ENCODE data around the gene CNPY3. TPM values are rescaled to one million over a fixed set of nuclear protein-coding genes. Genes with fewer than 3 reads are reported as not detected.
"Not testable (repeated sequence)": the region's sequence is repeated elsewhere in the genome, so short reads cannot be mapped to it uniquely, and the experiment has no call there.

Gene CNPY3
- total RNA-seq (ENCODE audit: low replicate concordance) = 37.9 and 57.6 TPM in 2 replicates
- long read RNA-seq, transcript CNPY3-201 (6 exons, 1,704 nt) = major isoform, 32 of 42 reads
- long read RNA-seq, partial matches to known transcripts = 1 of 42 reads
- long read RNA-seq, other reads (novel, unspliced or antisense) = 9 of 42 reads

DNA sequence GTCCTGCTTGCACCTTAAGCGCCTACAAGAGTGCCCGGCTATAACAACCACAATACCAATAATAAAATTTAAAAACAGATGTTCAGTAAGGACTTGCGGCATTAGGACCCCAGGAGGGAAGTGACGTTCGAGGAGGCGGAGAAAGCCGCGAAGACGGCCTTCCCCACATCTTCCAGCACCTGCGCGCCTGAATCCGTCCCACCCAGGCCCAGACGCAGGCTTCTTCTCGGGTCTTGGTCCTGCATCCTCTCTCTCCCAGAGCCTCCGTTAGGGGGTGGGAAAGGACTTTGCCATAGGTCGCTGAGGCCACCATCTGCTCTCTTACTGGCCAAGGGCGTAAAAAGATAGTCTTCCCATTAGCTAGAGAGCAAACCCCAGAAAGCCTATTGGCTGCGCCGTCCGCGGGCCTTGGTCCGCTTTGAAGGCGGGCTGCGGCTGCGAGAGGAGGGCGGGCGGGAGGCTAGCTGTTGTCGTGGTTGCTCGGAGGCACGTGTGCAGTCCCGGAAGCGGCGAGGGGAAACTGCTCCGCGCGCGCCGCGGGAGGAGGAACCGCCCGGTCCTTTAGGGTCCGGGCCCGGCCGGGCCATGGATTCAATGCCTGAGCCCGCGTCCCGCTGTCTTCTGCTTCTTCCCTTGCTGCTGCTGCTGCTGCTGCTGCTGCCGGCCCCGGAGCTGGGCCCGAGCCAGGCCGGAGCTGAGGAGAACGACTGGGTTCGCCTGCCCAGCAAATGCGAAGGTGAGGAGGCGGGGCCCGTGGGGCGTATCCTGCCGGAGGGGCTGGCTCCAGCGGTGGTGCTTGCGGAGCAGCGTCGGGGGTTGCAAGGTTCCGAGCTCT is at the start of gene CNPY3:
Gene CNPY3, plus strand, starts transcription at position 495 of the 835 bp plus-strand sequence. Its CDS starts 91 bp downstream, at position 586.
- Mint-ChIP-seq H3K4me3 (peak within 1 kb of the TSS; percentile 99), H3K27me3 (no peaks in the 10 kb centered on the region), H3K36me3 (peaks cover 8% of the 10 kb centered on the region), H3K4me1 (ENCODE audit: unreplicated experiment) (peaks cover 23% of the 10 kb centered on the region), H3K9me3 (no peaks in the 10 kb centered on the region), H3K27ac (peak within 1 kb of the TSS; percentile 99)
- DNase-seq (ENCODE audit: extremely low spot score, unreplicated experiment) = peak; percentile 94
- TF ChIP-seq, protein P1, sequence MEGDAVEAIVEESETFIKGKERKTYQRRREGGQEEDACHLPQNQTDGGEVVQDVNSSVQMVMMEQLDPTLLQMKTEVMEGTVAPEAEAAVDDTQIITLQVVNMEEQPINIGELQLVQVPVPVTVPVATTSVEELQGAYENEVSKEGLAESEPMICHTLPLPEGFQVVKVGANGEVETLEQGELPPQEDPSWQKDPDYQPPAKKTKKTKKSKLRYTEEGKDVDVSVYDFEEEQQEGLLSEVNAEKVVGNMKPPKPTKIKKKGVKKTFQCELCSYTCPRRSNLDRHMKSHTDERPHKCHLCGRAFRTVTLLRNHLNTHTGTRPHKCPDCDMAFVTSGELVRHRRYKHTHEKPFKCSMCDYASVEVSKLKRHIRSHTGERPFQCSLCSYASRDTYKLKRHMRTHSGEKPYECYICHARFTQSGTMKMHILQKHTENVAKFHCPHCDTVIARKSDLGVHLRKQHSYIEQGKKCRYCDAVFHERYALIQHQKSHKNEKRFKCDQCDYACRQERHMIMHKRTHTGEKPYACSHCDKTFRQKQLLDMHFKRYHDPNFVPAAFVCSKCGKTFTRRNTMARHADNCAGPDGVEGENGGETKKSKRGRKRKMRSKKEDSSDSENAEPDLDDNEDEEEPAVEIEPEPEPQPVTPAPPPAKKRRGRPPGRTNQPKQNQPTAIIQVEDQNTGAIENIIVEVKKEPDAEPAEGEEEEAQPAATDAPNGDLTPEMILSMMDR (conservative IDR thresholded peaks at IDR 0.05) = no peak

GRCh38 chr6:42880240-42880817 is 49.0 kb upstream of the CNPY3 start:
- not testable (repeated sequence) for H3K9me3 Mint-ChIP-seq; H3K27me3 Mint-ChIP-seq; DNase-seq (ENCODE audit: extremely low spot score, unreplicated experiment)
- peaks cover 22% of the 10 kb centered on the region for H3K36me3 Mint-ChIP-seq
- peak overlapping the region; percentile 100 for H3K4me3 Mint-ChIP-seq
- peak overlapping the region; percentile 99 for H3K27ac Mint-ChIP-seq
- peaks cover 12% of the 10 kb centered on the region for H3K4me1 Mint-ChIP-seq (ENCODE audit: unreplicated experiment)

DNA sequence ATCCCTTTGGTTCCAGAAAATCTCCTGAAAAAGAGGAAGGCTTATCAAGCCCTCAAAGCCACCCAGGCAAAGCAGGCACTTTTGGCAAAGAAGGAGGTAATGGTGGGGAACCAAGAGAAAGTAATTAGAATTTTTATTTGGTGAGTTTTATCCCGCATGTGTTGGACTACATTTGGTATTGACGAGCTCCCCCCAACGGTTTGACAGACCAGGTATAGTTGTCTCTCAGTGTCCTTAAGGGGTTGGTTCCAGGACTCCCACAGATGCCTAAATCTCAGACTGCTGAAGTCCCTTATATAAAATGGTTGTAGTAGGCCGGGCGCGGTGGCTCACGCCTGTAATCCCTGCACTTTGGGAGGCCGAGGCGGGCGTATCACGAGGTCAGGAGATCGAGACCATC is 48.4 kb upstream of the CNPY3 start:
- peak overlapping the region; percentile 99 for H3K27ac Mint-ChIP-seq
- peak overlapping the region; percentile 100 for H3K4me3 Mint-ChIP-seq
- H3K9me3 Mint-ChIP-seq; H3K27me3 Mint-ChIP-seq; DNase-seq (ENCODE audit: extremely low spot score, unreplicated experiment): not testable (repeated sequence)
- peaks cover 24% of the 10 kb centered on the region for H3K36me3 Mint-ChIP-seq
- peaks cover 12% of the 10 kb centered on the region for H3K4me1 Mint-ChIP-seq (ENCODE audit: unreplicated experiment)

- Mint-ChIP-seq H3K4me3 (no peak overlapping the region), H3K9me3 (no peaks in the 10 kb centered on the region), H3K36me3 (peaks cover 23% of the 10 kb centered on the region), H3K4me1 (ENCODE audit: unreplicated experiment) (peaks cover 9% of the 10 kb centered on the region), H3K27me3 (no peaks in the 10 kb centered on the region), H3K27ac (no peak overlapping the region)
- no peak for DNase-seq (ENCODE audit: extremely low spot score, unreplicated experiment)
- TF ChIP-seq, protein P1 (conservative IDR thresholded peaks at IDR 0.05) = no peak
These were observed 43.6 kb upstream of the CNPY3 start for GRCh38 chr6:42885702-42886101.

DNA sequence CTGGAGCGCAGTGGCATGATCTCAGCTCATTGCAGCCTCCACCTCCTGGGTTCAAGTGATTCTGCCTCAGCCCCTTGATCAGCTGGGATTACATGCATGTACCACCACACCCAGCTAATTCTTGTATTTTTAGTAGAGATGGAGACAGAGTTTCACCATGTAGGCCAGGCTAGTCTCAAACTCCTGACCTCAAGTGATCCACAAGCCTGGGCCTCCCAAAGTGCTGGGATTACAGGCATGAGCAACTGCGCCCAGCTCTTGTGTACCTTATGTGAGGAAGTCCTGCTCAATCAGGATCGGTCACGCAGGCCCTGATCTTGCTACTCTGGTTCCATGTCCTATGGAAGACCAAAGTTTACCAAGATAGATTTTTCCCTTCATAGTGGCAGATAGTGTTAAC is 41.1 kb upstream of the CNPY3 start:
- not testable (repeated sequence) for DNase-seq (ENCODE audit: extremely low spot score, unreplicated experiment); H3K27ac Mint-ChIP-seq; H3K27me3 Mint-ChIP-seq; H3K9me3 Mint-ChIP-seq
- Mint-ChIP-seq H3K4me1 (ENCODE audit: unreplicated experiment) (peaks cover 12% of the 10 kb centered on the region), H3K4me3 (peak overlapping the region; percentile 45), H3K36me3 (peaks cover 20% of the 10 kb centered on the region)

GRCh38 chr6:42889815-42890214 is 39.5 kb upstream of the CNPY3 start:
- DNase-seq (ENCODE audit: extremely low spot score, unreplicated experiment) = no peak
- TF ChIP-seq, protein P1 (conservative IDR thresholded peaks at IDR 0.05) = no peak
- peaks cover 12% of the 10 kb centered on the region for H3K4me1 Mint-ChIP-seq (ENCODE audit: unreplicated experiment)
- peak overlapping the region; percentile 98 for H3K4me3 Mint-ChIP-seq
- peaks cover 7% of the 10 kb centered on the region for H3K36me3 Mint-ChIP-seq
- no peaks in the 10 kb centered on the region for H3K9me3 Mint-ChIP-seq
- peak overlapping the region; percentile 96 for H3K27ac Mint-ChIP-seq
- H3K27me3 Mint-ChIP-seq = no peaks in the 10 kb centered on the region

Data from type B pancreatic cell (in vitro differentiated cells).